GM12878 (cell line): ENCODE data around the gene NLGN1. TPM values are rescaled to one million over a fixed set of nuclear protein-coding genes. Genes with fewer than 3 reads are reported as not detected.

ENCODE experiments used
- ATAC-seq: fragments of 200-7000 bp; cut with Tn5 transposase; 3 replicates; pipeline ENCODE4 v1.9.1; 2020; ENCODE audit warnings: mild to moderate bottlenecking, moderate library complexity
- BruUV-seq: library from RNA; stranded (reverse); fragments of 400-500 nt; replicated peaks from 2 replicates; lab custom pipeline; 2021; lab: Mats Ljungman, UMichigan
- CTCF ChIA-PET: fragments of 300-600 bp; sonication (Branson Sonifier 250); formaldehyde crosslinking; extraction: SDS; loops from one replicate; lab custom pipeline; 2021; ENCODE audit warnings: inconsistent platforms; lab: Yijun Ruan, JAX
- POLR2A ChIA-PET: fragments of 350-600 bp; formaldehyde crosslinking; extraction: SDS; loops from one replicate; lab custom pipeline; 2021; ENCODE audit warnings: inconsistent platforms; lab: Charles Lee
- RAD21 ChIA-PET: fragments of 300-600 bp; sonication (Branson Sonifier 250); formaldehyde crosslinking; loops from one replicate; lab custom pipeline; 2023; ENCODE audit warnings: antibody characterized with exemption; ENCODE audit not compliant: unreplicated experiment; lab: Charles Lee
- SMC1A ChIA-PET: fragments of 300-600 bp; sonication (Branson Sonifier 250); formaldehyde crosslinking; loops from one replicate; lab custom pipeline; 2023; ENCODE audit not compliant: unreplicated experiment, uncharacterized antibody; lab: Charles Lee
- DNase-seq: peaks from one replicate; pipeline ENCODE4 v3.0.0-alpha.2; 2011; ENCODE audit warnings: low read depth, low spot score
- FAIRE-seq: peaks from 3 replicates; lab custom pipeline; 2011; peaks lifted over from hg19 to GRCh38; lab: Jason Lieb, UNC
- H2AFZ ChIP-seq: 2 replicates; pipeline ENCODE4 v1.6.0; 2011; ENCODE audit warnings: low read depth, low read length, control low read depth; ENCODE audit not compliant: control insufficient read depth
- H3K27ac ChIP-seq: 2 replicates; pipeline ENCODE4 v1.5.1; 2011; ENCODE audit warnings: control low read depth; ENCODE audit not compliant: control insufficient read depth, insufficient read depth
- H3K27me3 ChIP-seq, 2 experiments: replicated peaks in 1 of 2; 2 replicates each; pipeline versions ENCODE4 v1.6.0 to v1.6.1; 2011; ENCODE audit warnings: low read length in 1 of 2; ENCODE audit not compliant: control insufficient read depth in 2 of 2, insufficient read depth in 2 of 2
- H3K36me3 ChIP-seq, 2 experiments: 2 replicates each; pipeline ENCODE4 v1.5.1; 2011; ENCODE audit warnings: low read length in 1 of 2; ENCODE audit not compliant: control insufficient read depth in 2 of 2, insufficient read depth in 2 of 2
- H3K4me1 ChIP-seq: 2 replicates; pipeline ENCODE4 v1.6.1; 2011; ENCODE audit warnings: mild to moderate bottlenecking, low read length, moderate library complexity, mixed read lengths; ENCODE audit not compliant: control insufficient read depth, insufficient read depth
- H3K4me2 ChIP-seq: 2 replicates; pipeline ENCODE4 v1.6.0; 2011; ENCODE audit warnings: control low read depth; ENCODE audit not compliant: control insufficient read depth, insufficient read depth
- H3K4me3 ChIP-seq: fragments of 200-600 bp; sonication (generic); 2 replicates; pipeline ENCODE4 v1.5.1; 2016
- H3K79me2 ChIP-seq: 2 replicates; pipeline ENCODE4 v1.6.0; 2011; ENCODE audit warnings: low read length; ENCODE audit not compliant: control insufficient read depth, insufficient read depth
- H3K9ac ChIP-seq: 2 replicates; pipeline ENCODE4 v1.8.0; 2011; ENCODE audit warnings: low read length, control low read depth, mixed read lengths; ENCODE audit not compliant: control insufficient read depth, insufficient read depth
- H3K9me3 ChIP-seq: replicated peaks from 3 replicates; pipeline ENCODE4 v1.5.1; 2011; ENCODE audit warnings: mild to moderate bottlenecking, low read length; ENCODE audit not compliant: control insufficient read depth, insufficient read depth
- H4K20me1 ChIP-seq: 2 replicates; pipeline ENCODE4 v1.6.0; 2011; ENCODE audit not compliant: control insufficient read depth, insufficient read depth
- ASH2L ChIP-seq: fragments of 300-600, 200-600 bp; sonication (generic); IDR thresholded peaks from 2 replicates; pipeline ENCODE4 v1.6.1; 2017; ENCODE audit warnings: low read depth, mild to moderate bottlenecking, borderline replicate concordance
- BRCA1 ChIP-seq: IDR thresholded peaks from 2 replicates; pipeline ENCODE4 v1.6.1; 2011; ENCODE audit warnings: low read depth, low read length, improper control_type of control experiment
- CEBPZ ChIP-seq: fragments of 150-350 bp; IDR thresholded peaks from 2 replicates; pipeline ENCODE4 v1.6.1; 2016; ENCODE audit warnings: low read depth, low read length
- CHD1 ChIP-seq: IDR thresholded peaks from 2 replicates; pipeline ENCODE4 v1.6.1; 2012; ENCODE audit warnings: low read depth, low read length, improper control_type of control experiment
- JUNB ChIP-seq: IDR thresholded peaks from 2 replicates; pipeline ENCODE4 v1.6.1; 2016; ENCODE audit warnings: antibody characterized with exemption, mild to moderate bottlenecking
- NFYA ChIP-seq: IDR thresholded peaks from 2 replicates; pipeline ENCODE4 v1.6.1; 2011; ENCODE audit warnings: low read depth, mild to moderate bottlenecking, low read length, improper control_type of control experiment, borderline replicate concordance
- NFYB ChIP-seq: IDR thresholded peaks from 2 replicates; pipeline ENCODE4 v1.6.1; 2011; ENCODE audit warnings: low read depth, mild to moderate bottlenecking, low read length, improper control_type of control experiment, moderate library complexity; ENCODE audit not compliant: insufficient read depth
- RAD21 ChIP-seq: IDR thresholded peaks from 2 replicates; pipeline ENCODE4 v1.6.1; 2011; ENCODE audit warnings: mild to moderate bottlenecking, low read depth, low read length, moderate library complexity; ENCODE audit not compliant: insufficient read depth
- RCOR1 ChIP-seq: conservative IDR thresholded peaks from 2 replicates; pipeline ENCODE4 v1.6.1; 2012; ENCODE audit warnings: low read depth, low read length, improper control_type of control experiment
- TCF7 ChIP-seq: IDR thresholded peaks from 2 replicates; pipeline ENCODE4 v1.6.1; 2014; ENCODE audit warnings: antibody characterized with exemption, borderline replicate concordance
- ZNF207 ChIP-seq: fragments of 450-650 bp; IDR thresholded peaks from 2 replicates; pipeline ENCODE4 v1.6.1; 2014; ENCODE audit warnings: antibody characterized with exemption, mild to moderate bottlenecking, borderline replicate concordance
- ZNF24 ChIP-seq: fragments of 450-650 bp; IDR thresholded peaks from 2 replicates; pipeline ENCODE4 v1.6.1; 2017; ENCODE audit warnings: antibody characterized with exemption, mild to moderate bottlenecking
- WGBS: methylation state at CpG from one replicate; pipeline ENCODE4 v1.1.6; 2016; ENCODE audit warnings: low lambda C conversion rate; ENCODE audit not compliant: insufficient replicate concordance, insufficient coverage; ENCODE audit errors: missing lambda C conversion rate; 5-methylcytosine and 5-hydroxymethylcytosine counted together
- in situ Hi-C: fragments of 300-500 bp; cut with MboI; formaldehyde crosslinking; loops from 9 replicates; pipeline ENCODE4 v1.14.3; 2018; ENCODE audit warnings: mixed read lengths
- intact Hi-C: fragments of 100-400 bp; cut with micrococcal nuclease; formaldehyde crosslinking; loops from one replicate; pipeline ENCODE4 v1.14.2; 2022; ENCODE audit not compliant: unreplicated experiment
- polyA plus RNA-seq, 11 experiments: library from polyadenylated mRNA; depleted of rRNA in 4 of 11; unstranded in 6 of 11; stranded (reverse) in 5 of 11; fragments of >200 nt; fragmentation: Nextera tagmentation in 4 of 11; fragmentation: Illumina TruSeq in 1 of 11; extraction: Ambion mirVana in 4 of 11; extraction: Trizol in 1 of 11; gene quantifications; 1 replicate in 1 of 11; 2 replicates in 10 of 11; pipeline versions ENCODE4 v1.2.1 to v1.2.3, GENCODE V29; 2011 to 2016; ENCODE audit warnings: inconsistent platforms in 2 of 11, missing spikeins in 2 of 11, low read depth in 1 of 11
- total RNA-seq, 4 experiments: library from RNA; depleted of rRNA in 3 of 4; stranded (reverse); fragments of >200 nt in 3 of 4; fragmentation: Illumina TruSeq in 1 of 4; extraction: Trizol in 1 of 4; gene quantifications; 2 replicates each; pipeline versions ENCODE4 v1.2.1 to v1.2.3, GENCODE V29; 2013 to 2021
- TF ChIP-seq, protein P1 (sequence below): fragments of 450-650 bp; conservative IDR thresholded peaks from 2 replicates; pipeline ENCODE4 v1.6.1; 2017; ENCODE audit warnings: mild to moderate bottlenecking, moderate library complexity

Gene NLGN1
- total and polyA plus RNA-seq, 10 of the 15 experiments (the other 5 are each of a cell fraction or from before 2014, with no cell fraction given), result not detected

DNA sequence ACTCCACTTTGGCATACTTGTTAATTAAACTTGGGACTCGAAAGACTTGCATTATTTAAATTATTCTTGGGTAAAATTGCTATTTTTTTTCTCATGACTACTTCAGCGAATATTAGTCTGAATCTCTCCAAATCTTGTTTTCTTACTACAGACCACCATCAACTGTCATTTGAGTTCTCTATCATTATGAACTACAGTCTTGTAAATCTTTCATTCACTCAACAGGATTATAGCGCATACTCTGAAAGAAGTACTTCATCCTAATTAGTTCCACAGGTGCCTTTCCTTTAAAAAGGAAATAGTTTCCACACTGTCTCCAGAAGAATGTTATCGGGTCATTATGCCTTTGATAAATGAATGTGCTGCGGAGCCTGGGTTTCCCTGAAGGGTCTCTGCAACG is 149.5 kb downstream of the NLGN1 start:
- no peaks in the 10 kb centered on the region for H4K20me1 ChIP-seq
- no peaks in the 10 kb centered on the region for H3K27me3 ChIP-seq
- no peak for TF ChIP-seq RAD21
- no peak for TF ChIP-seq CHD1
- TF ChIP-seq ZNF207, result no peak
- TF ChIP-seq CEBPZ, result no peak
- no peak for TF ChIP-seq BRCA1
- TF ChIP-seq NFYB, result no peak
- TF ChIP-seq ASH2L, result no peak
- TF ChIP-seq RCOR1, result no peak
- TF ChIP-seq, protein P1, sequence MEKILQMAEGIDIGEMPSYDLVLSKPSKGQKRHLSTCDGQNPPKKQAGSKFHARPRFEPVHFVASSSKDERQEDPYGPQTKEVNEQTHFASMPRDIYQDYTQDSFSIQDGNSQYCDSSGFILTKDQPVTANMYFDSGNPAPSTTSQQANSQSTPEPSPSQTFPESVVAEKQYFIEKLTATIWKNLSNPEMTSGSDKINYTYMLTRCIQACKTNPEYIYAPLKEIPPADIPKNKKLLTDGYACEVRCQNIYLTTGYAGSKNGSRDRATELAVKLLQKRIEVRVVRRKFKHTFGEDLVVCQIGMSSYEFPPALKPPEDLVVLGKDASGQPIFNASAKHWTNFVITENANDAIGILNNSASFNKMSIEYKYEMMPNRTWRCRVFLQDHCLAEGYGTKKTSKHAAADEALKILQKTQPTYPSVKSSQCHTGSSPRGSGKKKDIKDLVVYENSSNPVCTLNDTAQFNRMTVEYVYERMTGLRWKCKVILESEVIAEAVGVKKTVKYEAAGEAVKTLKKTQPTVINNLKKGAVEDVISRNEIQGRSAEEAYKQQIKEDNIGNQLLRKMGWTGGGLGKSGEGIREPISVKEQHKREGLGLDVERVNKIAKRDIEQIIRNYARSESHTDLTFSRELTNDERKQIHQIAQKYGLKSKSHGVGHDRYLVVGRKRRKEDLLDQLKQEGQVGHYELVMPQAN, result no peak
- TF ChIP-seq ZNF24, result no peak
- TF ChIP-seq JUNB, result no peak
- TF ChIP-seq NFYA, result no peak
- no peak for TF ChIP-seq TCF7
- SMC1A ChIA-PET, result no interaction called here
- no peak overlapping the region for H3K27ac ChIP-seq
- no peaks in the 10 kb centered on the region for H3K9me3 ChIP-seq
- no peak overlapping the region for H2AFZ ChIP-seq
- FAIRE-seq (no peak), ATAC-seq (no peak), DNase-seq (no peak)
- no peak overlapping the region for H3K4me3 ChIP-seq
- no peaks in the 10 kb centered on the region for H3K4me1 ChIP-seq
- intact Hi-C loops (no loop called here), in situ Hi-C loops (no loop called here)
- H3K79me2 ChIP-seq, result no peaks in the 10 kb centered on the region
- POLR2A ChIA-PET, result no interaction called here
- BruUV-seq, result no TSS peak
- no peaks in the 10 kb centered on the region for H3K36me3 ChIP-seq
- no peak overlapping the region for H3K4me2 ChIP-seq
- RAD21 ChIA-PET, result no interaction called here
- CTCF ChIA-PET, result no interaction called here
- WGBS, result 44% methylated on average over 6 of the region's 6 CpGs
- H3K9ac ChIP-seq, result no peak overlapping the region
